NCI-H1105 (cell line): ENCODE measurements around the gene AP5Z1.
A peak's percentile ranks its signal among the peaks of the same experiment; 100 is the strongest.

ENCODE experiments used
- DNase-seq: peaks from one replicate; lab custom pipeline; 2025; lab: John Stamatoyannopoulos, UW

The AP5Z1 gene

GRCh38 chr7:4766666-4767519 lies 8.5 kb upstream of the AP5Z1 start:
- no peak for DNase-seq

- no peak for DNase-seq
These were observed 6.5 kb upstream of the AP5Z1 start for GRCh38 chr7:4768597-4769569.

GRCh38 chr7:4769761-4770160 lies 5.7 kb upstream of the AP5Z1 start:
- DNase-seq: peak; percentile 2

GRCh38 chr7:4770886-4771285 lies 4.5 kb upstream of the AP5Z1 start:
- DNase-seq: no peak

- DNase-seq: no peak
These were observed 3.7 kb upstream of the AP5Z1 start for GRCh38 chr7:4771737-4772136.

GRCh38 chr7:4772306-4772705 lies 3.1 kb upstream of the AP5Z1 start:
- no peak for DNase-seq

GRCh38 chr7:4774007-4774406 lies 1.4 kb upstream of the AP5Z1 start:
- DNase-seq: no peak

GRCh38 chr7:4774658-4775249 lies 669 bp upstream of the AP5Z1 start:
- no peak for DNase-seq

GRCh38 chr7:4775848-4776623 lies 613 bp downstream of the AP5Z1 start:
- no peak for DNase-seq

GRCh38 chr7:4779118-4779517 lies 3.7 kb downstream of the AP5Z1 start:
- no peak for DNase-seq

- DNase-seq: no peak
These were observed 6.1 kb downstream of the AP5Z1 start for GRCh38 chr7:4781366-4782069.

GRCh38 chr7:4782333-4783291 lies 7.2 kb downstream of the AP5Z1 start:
- no peak for DNase-seq

GRCh38 chr7:4783292-4783652 lies 7.8 kb downstream of the AP5Z1 start:
- no peak for DNase-seq

- no peak for DNase-seq
These were observed 8.4 kb downstream of the AP5Z1 start for GRCh38 chr7:4783762-4784351.

- no peak for DNase-seq
These were observed 9.4 kb downstream of the AP5Z1 start for GRCh38 chr7:4784799-4785198.

- DNase-seq: no peak
These were observed 9.9 kb downstream of the AP5Z1 start for GRCh38 chr7:4785371-4785770.

GRCh38 chr7:4786015-4786414 lies 10.6 kb downstream of the AP5Z1 start:
- DNase-seq: no peak

- no peak for DNase-seq
These were observed 12.1 kb downstream of the AP5Z1 start for GRCh38 chr7:4787541-4787940.

GRCh38 chr7:4787947-4788626 lies 12.7 kb downstream of the AP5Z1 start:
- DNase-seq: no peak
